GM18499 (cell line): ENCODE measurements around the gene ZNF668.

Source experiments
- ATAC-seq: cut with Tn5 transposase; IDR thresholded peaks from one replicate; pipeline ENCODE4 v1.9.1; 2021; ENCODE audit warnings: moderate number of reproducible peaks; ENCODE audit not compliant: insufficient read depth, unreplicated experiment

The ZNF668 gene

GRCh38 chr16:31061813-31062440 lies 12.1 kb downstream of the ZNF668 start:
- ATAC-seq, result no peak

DNA sequence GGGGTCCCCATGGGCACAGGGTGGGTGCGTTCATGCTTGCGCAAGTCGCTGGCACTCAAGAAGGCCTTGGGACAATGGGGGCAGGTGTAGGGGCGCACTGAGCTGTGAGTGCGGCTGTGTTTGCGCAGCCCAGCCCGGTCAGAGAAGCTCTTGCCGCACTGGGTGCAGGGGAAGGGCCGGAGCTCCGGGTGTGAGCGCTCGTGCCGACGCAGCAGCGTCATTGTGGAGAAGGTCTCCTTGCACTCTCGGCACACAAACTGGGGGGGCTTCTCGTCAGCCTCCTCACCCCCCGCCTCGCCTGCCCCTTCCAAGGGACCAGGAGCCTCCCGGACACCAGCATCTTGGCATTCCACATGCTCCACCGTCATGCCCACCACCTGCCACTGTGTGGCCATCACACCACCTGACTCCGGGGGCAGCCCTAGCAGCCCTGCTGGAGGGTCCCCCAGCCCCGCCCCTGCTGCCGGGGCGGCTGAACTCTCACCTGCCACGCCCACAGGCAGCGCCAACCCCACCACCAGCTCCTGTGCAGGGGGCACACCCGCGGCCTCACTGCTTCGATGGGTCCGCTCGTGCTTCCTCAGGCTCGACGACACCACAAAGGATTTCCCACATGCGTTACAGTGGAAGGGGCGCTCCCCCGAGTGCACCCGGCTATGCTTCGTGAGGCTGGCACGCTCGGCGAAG lies 12.8 kb downstream of the ZNF668 start:
- no peak for ATAC-seq

- no peak for ATAC-seq
These were observed 18.4 kb downstream of the ZNF668 start for GRCh38 chr16:31055613-31056012.

DNA sequence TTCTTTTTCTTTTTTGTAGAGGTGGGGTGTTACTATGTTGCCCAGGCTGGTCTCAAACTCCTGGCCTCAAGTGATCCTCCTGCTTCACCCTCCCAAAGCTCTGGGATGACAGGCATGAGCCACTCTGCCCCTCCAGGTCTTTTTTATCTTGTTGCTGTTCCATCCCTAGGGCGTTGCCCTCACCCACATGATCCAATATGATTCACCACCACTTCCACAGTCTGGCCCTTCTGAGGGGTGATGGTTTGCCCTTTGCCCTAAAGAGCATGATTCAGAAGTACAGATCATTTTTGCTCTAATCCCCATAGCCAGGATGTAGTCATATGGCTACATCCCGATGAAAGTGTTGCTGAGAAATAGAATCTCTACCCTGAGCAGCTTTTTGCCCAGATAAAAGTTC lies 21.9 kb downstream of the ZNF668 start:
- ATAC-seq, result no peak

GRCh38 chr16:31050280-31051030 lies 23.6 kb downstream of the ZNF668 start:
- no peak for ATAC-seq

- no peak for ATAC-seq
These were observed 30.1 kb downstream of the ZNF668 start for GRCh38 chr16:31043898-31044481.

DNA sequence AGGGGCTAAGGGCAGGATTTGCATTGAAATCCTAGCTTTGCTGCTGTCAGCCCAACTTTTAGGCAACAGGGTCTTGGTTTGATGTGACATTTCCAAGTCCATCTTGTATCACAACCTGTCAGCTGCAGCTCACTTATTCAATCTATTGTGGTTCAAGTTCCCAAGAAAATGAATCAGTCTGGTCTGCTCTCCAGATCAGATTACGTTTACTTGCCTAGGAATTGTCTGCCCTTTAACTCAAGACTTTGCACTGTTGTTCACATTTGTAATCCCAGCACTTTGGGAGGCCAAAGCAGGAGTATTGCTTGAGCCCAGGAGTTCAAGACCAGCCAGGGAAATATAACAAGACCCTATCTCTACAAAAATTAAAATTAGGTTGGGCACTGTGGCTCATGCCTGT lies 30.7 kb downstream of the ZNF668 start:
- no peak for ATAC-seq

GRCh38 chr16:31042866-31043265 lies 31.2 kb downstream of the ZNF668 start:
- no peak for ATAC-seq

GRCh38 chr16:31038993-31039392 lies 35.0 kb downstream of the ZNF668 start:
- no peak for ATAC-seq

DNA sequence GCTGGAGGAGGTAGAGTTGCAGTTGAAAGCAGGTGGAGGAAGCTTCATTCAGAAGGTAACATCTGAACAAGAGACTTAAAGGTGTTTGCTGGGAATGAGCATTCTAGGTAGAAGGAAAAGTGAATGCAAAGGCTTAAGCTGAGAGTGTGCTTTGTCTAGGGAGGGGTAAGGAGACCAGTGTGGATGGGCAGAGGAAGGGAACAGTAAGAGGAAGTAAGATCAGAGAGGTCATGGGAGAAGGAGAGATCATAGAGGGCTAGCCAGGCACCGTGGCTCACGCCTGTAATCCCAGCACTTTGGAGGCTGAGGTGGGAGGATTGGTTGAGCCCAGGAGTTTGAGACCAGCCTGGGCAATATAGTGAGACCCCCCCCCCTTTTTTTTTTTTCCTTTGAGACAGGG lies 37.3 kb downstream of the ZNF668 start:
- ATAC-seq, result no peak

- no peak for ATAC-seq
These were observed 40.1 kb downstream of the ZNF668 start for GRCh38 chr16:31033709-31034492.

- peak; percentile 75 for ATAC-seq
These were observed 41.0 kb downstream of the ZNF668 start, which contains the start of gene STX4 for GRCh38 chr16:31032736-31033708. Gene STX4, plus strand, starts transcription at chr16:31033558. Its CDS starts 248 bp downstream, at chr16:31033806.

DNA sequence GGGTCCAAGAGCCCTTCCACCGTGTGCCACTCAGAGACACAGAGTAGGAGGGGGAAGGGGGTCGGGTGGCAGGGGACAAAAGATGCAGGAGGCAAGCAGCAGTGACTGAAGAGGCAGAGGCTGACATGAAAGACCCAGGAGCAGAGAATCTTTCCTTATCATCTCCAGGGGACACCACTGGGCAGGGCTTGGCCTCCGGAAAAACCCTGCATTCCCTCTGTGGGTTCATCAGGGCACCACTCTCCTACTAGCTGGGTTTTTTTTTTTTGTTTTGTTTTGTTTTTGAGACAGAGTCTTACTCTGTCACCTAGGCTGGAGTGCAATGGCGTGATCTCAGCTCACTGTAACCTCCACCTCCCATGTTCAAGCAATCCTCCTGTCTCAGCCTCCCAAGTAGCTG lies 42.8 kb downstream of the ZNF668 start:
- ATAC-seq, result no peak

- no peak for ATAC-seq
These were observed 44.8 kb downstream of the ZNF668 start for GRCh38 chr16:31029272-31029671.

DNA sequence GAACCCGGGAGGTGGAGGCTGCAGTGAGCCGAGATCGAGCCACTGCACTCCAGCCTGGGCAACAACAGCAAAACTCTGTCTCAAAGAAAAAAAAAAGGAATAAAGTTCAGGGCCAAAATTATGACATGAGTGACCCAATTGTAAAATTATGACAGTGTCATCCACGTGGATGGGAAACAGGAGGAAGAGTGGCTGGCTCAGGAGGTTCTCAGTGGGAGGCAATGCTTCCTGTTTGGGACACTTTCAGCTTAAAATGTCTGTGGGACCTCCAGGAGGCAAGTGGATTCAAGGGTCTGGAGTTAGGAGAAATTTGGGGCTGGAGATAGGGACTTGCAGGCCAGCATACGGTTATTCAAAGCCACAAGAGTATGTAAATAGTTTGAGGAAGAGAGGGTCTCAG lies 48.7 kb downstream of the ZNF668 start:
- no peak for ATAC-seq

DNA sequence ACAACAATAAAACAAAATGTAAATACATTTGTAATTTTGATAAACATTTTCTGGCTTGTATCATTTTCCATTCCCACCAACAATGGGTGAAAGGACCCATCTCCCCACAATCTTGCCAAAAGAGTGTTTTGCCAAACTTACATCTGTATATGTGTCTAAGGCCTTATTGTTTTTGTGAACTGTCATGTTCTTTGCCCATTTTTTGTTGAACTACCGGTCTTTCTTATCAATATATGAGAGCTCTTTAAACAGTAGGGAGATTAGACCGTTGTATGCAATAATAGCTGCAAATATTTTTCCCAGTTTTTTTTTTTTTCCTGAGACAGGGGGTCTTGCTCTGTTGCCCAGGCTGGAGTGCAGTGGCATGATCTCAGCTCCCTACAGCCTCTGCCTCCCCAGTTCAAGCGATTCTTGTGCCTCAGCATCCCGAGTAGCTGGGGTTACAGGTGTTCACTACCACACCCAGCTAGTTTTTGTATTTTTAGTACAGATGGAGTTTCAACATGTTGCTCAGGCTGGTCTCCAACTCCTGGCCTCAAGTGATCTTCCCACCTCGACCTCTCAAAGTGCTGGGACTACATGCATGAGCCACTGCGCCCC lies 50.3 kb downstream of the ZNF668 start:
- ATAC-seq, result no peak

GRCh38 chr16:31023252-31023602 lies 50.8 kb downstream of the ZNF668 start:
- ATAC-seq, result no peak

DNA sequence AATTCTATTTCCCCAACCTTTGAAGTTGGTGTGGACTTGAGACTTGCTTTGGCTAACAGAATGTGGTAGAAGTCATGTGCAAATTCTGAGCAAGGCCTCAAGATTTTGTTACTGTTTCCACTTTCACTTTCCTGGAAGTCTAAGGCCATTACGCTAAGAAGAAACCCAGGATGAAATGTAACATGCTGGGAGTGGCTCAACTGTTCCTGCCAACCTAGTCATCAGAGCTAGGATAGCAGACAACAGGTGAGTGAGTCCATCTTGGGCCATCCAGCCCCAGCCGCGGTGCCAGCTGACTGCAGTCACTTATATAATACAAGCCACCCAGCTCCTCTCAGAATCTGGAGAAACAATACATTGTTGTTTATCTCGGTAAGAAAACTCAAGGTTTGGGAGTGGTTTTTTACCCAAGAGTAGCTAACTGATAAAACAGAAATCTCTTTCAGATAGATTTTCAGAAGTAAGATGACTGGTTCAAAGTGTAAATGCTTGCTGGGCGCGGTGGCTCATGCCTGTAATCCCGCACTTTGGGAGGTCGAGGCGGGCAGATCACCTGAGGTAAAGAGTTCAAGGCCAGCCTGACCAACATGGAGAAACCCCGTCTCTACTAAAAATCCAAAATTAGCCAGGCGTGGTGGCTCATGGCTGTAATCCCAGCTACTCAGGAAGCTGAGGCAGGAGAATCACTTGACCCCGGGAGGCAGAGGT lies 51.3 kb downstream of the ZNF668 start:
- ATAC-seq, result no peak
